ENCODE measurements around the gene KATNIP. TPM values are rescaled to one million over a fixed set of nuclear protein-coding genes. Genes with fewer than 3 reads are reported as not detected.

The KATNIP gene
- polyA plus RNA-seq, 1 donor (not counting 4 experiments of a cell fraction or from before 2014, with no cell fraction given), result 19.0 TPM

DNA sequence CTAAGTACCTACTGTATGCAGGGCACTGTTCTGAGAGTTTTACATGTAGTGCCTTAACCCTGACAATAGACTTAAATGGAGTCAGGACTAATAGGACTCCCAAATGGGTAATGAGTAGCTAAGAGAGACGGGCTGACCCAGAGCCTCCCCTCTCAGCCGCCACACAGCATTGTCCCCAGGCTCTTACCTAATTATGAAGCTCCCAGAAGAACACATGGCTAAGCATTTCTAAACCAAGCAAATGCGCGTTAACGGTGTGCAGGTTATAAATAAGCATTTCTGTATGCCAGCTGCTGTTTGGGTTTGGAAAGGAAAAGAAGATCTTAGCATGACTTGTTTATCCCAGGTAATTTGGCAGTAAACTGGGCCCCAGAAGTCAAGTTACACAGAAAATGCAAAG lies 14.3 kb downstream of the KATNIP start:
- Histone ChIP-seq H3K9me3 (ENCODE audit: control insufficient read depth, low read depth, low read length) (no peaks in the 10 kb centered on the region), H3K79me2 (ENCODE audit: control insufficient read depth, insufficient read depth, low read length) (peaks cover 2% of the 10 kb centered on the region), H3K9ac (ENCODE audit: control insufficient read depth, extremely low read depth, insufficient read depth, low read length) (no peak overlapping the region), H4K20me1 (ENCODE audit: control insufficient read depth, extremely low read depth, insufficient read depth, low read length) (no peaks in the 10 kb centered on the region), H3K36me3 (ENCODE audit: control insufficient read depth in 2 of 2, extremely low read depth in 1 of 2, insufficient read depth in 2 of 2, low read length in 2 of 2) (peaks cover 0 to 4% of the 10 kb centered on the region in 2 experiments), H3K27me3 (ENCODE audit: control insufficient read depth, extremely low read depth, insufficient read depth, low read length) (no peaks in the 10 kb centered on the region), H3K4me1 (ENCODE audit: control insufficient read depth, extremely low read depth, insufficient read depth, low read length) (no peaks in the 10 kb centered on the region), H3K4me3 (ENCODE audit: control insufficient read depth in 2 of 3, extremely low read depth in 1 of 3, insufficient read depth in 2 of 3, low read depth in 1 of 3, low read length in 3 of 3) (no peak overlapping the region), H3K27ac (ENCODE audit: control insufficient read depth, insufficient read depth, low read length) (no peak overlapping the region), H2AFZ (ENCODE audit: control insufficient read depth, low read length) (no peak overlapping the region), H3K4me2 (ENCODE audit: control insufficient read depth, extremely low read depth, insufficient read depth, low read depth, low read length) (no peak overlapping the region), H3K9me1 (ENCODE audit: control insufficient read depth, extremely low read depth, insufficient read depth, low read length) (no peaks in the 10 kb centered on the region)
- dilution Hi-C loops (cut with MboI; ENCODE audit: extremely low pct_ligation_motif_present, low sequenced_read_pairs), result no loop called here
- TF ChIP-seq, protein P1, sequence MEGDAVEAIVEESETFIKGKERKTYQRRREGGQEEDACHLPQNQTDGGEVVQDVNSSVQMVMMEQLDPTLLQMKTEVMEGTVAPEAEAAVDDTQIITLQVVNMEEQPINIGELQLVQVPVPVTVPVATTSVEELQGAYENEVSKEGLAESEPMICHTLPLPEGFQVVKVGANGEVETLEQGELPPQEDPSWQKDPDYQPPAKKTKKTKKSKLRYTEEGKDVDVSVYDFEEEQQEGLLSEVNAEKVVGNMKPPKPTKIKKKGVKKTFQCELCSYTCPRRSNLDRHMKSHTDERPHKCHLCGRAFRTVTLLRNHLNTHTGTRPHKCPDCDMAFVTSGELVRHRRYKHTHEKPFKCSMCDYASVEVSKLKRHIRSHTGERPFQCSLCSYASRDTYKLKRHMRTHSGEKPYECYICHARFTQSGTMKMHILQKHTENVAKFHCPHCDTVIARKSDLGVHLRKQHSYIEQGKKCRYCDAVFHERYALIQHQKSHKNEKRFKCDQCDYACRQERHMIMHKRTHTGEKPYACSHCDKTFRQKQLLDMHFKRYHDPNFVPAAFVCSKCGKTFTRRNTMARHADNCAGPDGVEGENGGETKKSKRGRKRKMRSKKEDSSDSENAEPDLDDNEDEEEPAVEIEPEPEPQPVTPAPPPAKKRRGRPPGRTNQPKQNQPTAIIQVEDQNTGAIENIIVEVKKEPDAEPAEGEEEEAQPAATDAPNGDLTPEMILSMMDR (optimal IDR thresholded peaks at IDR 0.05 in 1 of 3, IDR thresholded peaks at IDR 0.05 in 1 of 3, conservative IDR thresholded peaks at IDR 0.05 in 1 of 3; ENCODE audit: extremely low read depth in 1 of 3, insufficient read depth in 2 of 3, low read length in 3 of 3), result no peak
- TF ChIP-seq EZH2 (IDR thresholded peaks at IDR 0.05; ENCODE audit: low read length), result no peak
- no peak for DNase-seq (ENCODE audit: low read depth, low spot score)
- no peak for FAIRE-seq

DNA sequence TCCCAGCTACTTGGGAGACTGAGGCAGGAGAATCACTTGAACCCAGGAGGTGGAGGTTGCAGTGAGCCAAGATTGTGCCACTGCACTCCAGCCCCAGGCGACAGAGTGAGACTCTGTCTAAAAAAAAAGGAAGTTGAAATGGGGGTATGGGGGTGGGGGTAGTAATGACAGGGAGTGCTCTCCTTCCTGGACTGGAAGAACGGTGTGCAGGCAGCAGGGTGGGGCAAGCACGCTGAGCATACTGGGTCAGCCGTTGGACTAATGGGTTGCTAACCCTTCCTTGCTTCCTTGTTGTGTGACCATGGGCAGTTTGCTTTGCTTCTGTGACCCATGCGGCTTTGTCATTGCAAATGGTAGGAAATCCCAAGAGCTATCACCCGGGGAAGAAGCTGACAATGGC lies 16.5 kb downstream of the KATNIP start:
- no peaks in the 10 kb centered on the region for H4K20me1 ChIP-seq (ENCODE audit: control insufficient read depth, extremely low read depth, insufficient read depth, low read length)
- H3K36me3 ChIP-seq (ENCODE audit: control insufficient read depth in 2 of 2, extremely low read depth in 1 of 2, insufficient read depth in 2 of 2, low read length in 2 of 2), result peaks cover 3 to 4% of the 10 kb centered on the region in 2 experiments
- H3K4me1 ChIP-seq (ENCODE audit: control insufficient read depth, extremely low read depth, insufficient read depth, low read length), result no peaks in the 10 kb centered on the region
- H2AFZ ChIP-seq (ENCODE audit: control insufficient read depth, low read length), result no peak overlapping the region
- H3K9me3 ChIP-seq (ENCODE audit: control insufficient read depth, low read depth, low read length), result no peaks in the 10 kb centered on the region
- TF ChIP-seq, protein P1 (optimal IDR thresholded peaks at IDR 0.05 in 1 of 3, IDR thresholded peaks at IDR 0.05 in 1 of 3, conservative IDR thresholded peaks at IDR 0.05 in 1 of 3; ENCODE audit: extremely low read depth in 1 of 3, insufficient read depth in 2 of 3, low read length in 3 of 3), result no peak
- no peak for TF ChIP-seq EZH2 (IDR thresholded peaks at IDR 0.05; ENCODE audit: low read length)
- H3K9ac ChIP-seq (ENCODE audit: control insufficient read depth, extremely low read depth, insufficient read depth, low read length), result no peak overlapping the region
- H3K27me3 ChIP-seq (ENCODE audit: control insufficient read depth, extremely low read depth, insufficient read depth, low read length), result no peaks in the 10 kb centered on the region
- DNase-seq (ENCODE audit: low read depth, low spot score) (no peak), FAIRE-seq (no peak)
- H3K4me2 ChIP-seq (ENCODE audit: control insufficient read depth, extremely low read depth, insufficient read depth, low read depth, low read length), result no peak overlapping the region
- H3K79me2 ChIP-seq (ENCODE audit: control insufficient read depth, insufficient read depth, low read length), result peaks cover 2% of the 10 kb centered on the region
- no peaks in the 10 kb centered on the region for H3K9me1 ChIP-seq (ENCODE audit: control insufficient read depth, extremely low read depth, insufficient read depth, low read length)
- no peak overlapping the region for H3K4me3 ChIP-seq (ENCODE audit: control insufficient read depth in 2 of 3, extremely low read depth in 1 of 3, insufficient read depth in 2 of 3, low read depth in 1 of 3, low read length in 3 of 3)
- no peak overlapping the region for H3K27ac ChIP-seq (ENCODE audit: control insufficient read depth, insufficient read depth, low read length)
- dilution Hi-C loops (cut with MboI; ENCODE audit: extremely low pct_ligation_motif_present, low sequenced_read_pairs), result no loop called here
